Lower leg skin (tissue), 3 donors: ENCODE data around the gene GOLGA8S.
"Not testable (repeated sequence)": the region's sequence is repeated elsewhere in the genome, so short reads cannot be mapped to it uniquely, and the experiment has no call there.

Source experiments
- CTCF ChIP-seq, 3 donors: fragments of 450-650 bp; IDR thresholded peaks; one replicate each; pipeline ENCODE4 v1.5.1; 2016; ENCODE audit warnings: antibody characterized with exemption in 3 of 3, mild to moderate bottlenecking in 3 of 3, moderate library complexity in 2 of 3
- POLR2A ChIP-seq, 2 donors: fragments of 450-650 bp; IDR thresholded peaks; one replicate each; pipeline ENCODE4 v1.6.1; 2016 to 2017; ENCODE audit warnings: antibody characterized with exemption in 2 of 2, mild to moderate bottlenecking in 1 of 2, moderate library complexity in 1 of 2

- TF ChIP-seq POLR2A, CTCF (IDR thresholded peaks at IDR 0.05): not testable (repeated sequence)
These were observed 20.5 kb upstream of the GOLGA8S start, which contains the start of gene GOLGA6L26 for GRCh38 chr15:23334096-23334495.
